HG03039 (cell line): Measurements from ENCODE around the gene GAPDHS.

ENCODE experiments used
- ATAC-seq: cut with Tn5 transposase; IDR thresholded peaks from one replicate; pipeline ENCODE4 v1.9.1; 2021; ENCODE audit warnings: mild to moderate bottlenecking, moderate library complexity; ENCODE audit not compliant: unreplicated experiment

Gene GAPDHS

DNA sequence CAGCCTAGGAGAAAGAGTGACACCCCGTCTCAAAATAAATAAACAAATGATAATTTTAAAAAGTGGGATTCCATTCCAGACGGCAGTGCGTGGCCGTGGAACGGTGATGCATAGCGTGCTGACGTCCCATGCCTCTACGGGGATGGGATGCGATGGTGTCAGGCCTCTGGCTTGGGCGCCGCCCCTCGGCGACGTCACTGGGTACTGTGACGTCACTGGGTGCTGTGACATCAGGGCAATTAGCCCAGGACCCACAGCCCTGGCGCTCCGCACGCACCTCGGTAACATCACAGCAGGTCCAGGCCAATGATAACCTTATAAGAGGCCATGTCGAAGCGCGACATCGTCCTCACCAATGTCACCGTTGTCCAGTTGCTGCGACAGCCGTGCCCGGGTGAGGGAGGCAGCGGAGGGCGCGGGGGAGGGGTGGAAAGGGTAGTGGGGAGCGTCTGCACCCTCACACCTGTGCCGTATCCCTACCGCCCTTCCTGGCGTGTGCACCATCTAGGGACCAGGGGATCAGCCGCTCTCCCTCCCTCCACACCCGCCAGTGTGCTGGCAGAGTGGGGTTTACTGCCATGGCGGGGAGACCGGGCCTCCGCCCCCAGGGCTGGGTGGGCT lies at the start of gene GAPDHS:
GAPDHS (plus strand) TSS at position 256 of the 621 bp plus-strand sequence; CDS start at position 328, 72 bp downstream.
- no peak for ATAC-seq

DNA sequence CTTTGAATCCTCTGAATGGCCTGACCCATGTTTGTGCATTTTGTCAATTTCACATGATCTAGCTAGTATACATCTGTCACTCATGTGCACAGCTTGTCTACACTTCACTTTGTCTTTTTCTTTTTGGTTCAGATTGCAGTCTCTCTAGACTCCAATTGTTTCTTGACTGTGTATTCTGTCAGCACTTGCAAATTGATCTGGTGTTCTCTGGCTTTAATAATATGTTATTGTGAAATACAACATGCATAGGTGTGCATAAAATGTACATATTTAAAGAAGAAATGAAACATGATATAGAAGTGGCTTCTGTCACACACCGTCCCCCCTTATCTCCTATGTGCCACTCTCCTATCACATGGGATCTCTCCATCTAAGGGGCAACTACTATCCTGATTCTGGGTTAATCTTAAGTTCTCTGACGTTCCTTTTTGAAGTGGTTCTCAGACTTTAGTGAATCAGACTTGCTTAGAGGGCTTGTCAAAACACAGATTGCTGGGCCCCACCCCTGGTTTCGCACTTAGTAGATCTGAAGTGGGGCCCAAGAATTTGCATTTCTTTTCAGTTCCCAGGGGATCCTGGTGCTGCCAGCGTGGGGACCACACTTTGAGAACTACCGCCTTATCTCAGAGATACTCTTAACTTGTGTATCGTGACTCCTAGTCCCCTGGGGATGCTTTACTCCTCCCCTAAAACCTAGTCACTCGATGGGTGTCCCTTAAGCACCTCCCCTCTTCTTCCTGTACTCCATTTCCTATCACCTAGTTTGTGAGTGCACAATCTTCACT lies 48.8 kb upstream of the GAPDHS start:
- ATAC-seq = no peak

DNA sequence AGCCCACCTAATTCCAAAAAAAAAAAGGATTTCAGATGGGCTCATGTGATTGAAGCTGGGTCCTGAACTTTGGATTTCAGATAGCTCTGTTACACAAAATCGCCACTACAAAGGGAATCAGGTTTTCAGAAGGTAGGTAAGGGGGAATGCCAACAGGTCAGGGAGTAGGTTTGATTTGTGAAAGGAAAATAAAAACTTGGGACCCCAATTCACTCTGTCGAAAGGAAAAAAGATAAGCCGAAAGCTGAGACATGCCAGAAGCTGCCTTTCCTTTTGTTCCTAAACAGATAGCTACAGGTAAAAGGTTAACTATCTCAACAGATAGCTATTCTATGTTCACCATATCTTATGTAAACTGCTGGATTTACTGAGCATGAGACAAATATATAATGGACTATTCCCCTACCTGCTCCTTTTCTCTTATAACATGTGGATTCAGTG lies 47.0 kb upstream of the GAPDHS start:
- no peak for ATAC-seq

DNA sequence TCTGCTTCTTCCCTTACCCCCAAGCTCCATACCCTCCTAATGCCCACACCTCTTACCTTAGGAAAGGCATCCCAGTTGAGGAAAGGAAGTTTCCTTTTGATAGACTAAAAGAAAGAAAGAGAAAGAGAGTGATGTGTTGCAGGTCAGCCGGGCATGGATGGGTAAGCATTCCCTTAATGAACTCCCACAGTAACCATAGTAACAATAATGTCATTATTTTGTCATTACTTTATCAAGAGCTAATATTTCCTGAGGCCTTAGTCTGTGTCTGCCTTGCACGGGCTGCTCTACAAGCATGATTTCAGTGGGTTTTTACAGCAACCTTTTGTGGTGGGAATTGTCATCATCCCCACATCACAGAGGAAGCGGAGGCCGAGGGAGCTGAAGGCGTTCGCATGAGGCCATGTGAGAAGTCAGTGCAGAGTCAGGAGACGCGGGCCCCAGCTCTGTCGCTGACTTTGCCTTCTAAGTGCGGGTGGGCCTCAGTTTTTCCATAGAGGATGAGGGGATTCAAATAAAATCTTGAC lies 45.5 kb upstream of the GAPDHS start:
- ATAC-seq = no peak

DNA sequence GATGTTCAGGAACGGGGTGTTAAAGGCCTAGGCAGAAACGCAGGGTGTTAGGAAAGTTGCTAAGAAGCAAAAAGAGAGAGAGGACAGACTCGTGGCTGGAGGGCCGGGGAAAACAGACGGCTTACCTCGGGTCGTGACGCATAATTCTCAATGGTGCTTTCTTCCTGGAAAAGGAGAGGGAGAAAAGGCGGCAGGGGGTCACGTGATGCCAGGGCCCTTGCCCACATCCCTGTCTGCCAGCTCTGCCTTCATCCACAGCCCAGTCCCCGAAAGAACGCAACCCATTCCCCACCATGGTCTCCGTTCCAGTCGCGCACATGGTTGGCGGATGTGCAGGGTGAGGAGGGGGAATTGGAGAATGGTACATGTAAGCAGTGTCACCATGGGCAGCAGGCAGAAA lies 44.6 kb upstream of the GAPDHS start:
- ATAC-seq = no peak

DNA sequence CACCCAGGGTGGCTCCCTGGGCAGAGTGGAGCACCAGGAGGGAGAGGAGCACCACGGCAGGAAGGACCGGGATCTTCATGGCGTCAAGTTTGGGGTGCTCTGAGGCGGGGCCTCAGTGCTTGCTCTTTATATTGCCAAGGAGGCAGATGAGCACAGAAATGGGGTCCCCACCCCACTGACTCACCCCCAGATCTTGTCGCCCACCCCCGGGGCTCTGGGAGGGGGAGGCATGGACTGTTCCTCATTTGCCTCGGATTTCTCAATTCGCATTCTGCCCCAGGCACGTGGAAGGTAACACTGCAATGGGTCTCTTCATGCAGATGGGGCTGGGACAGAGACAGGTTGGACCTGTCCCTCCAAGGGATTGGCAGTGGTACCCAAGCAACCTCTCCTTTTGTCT lies 42.9 kb upstream of the GAPDHS start, which contains the start of gene KRTDAP:
KRTDAP (minus strand) TSS at position 101 of the 400 bp plus-strand sequence; CDS start at position 79, 22 bp downstream.
- no peak for ATAC-seq

DNA sequence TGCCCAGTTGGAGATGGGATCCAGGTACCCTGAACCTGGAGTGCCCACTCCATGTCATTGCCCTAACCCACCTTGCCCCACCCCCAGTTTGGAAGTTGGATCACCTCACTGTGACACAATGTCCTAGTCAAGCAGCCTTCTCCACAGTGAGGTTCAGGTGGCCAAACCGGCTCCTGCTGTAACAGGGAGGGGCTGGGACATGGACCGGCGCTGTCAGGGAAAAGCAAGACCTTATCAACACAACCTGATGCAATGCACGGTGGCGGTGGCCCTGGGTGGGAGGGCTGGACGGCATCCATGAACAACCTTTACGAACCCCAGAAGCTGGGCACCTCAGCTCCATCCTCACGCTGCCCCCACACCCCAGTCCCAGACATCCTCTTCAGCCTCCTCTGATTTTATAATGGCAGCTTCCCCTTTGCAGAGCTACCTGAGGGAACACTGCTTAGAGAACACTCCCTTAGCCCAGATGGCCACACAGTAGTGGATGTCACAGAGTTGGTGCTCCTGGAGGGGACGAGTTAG lies 41.4 kb upstream of the GAPDHS start:
- ATAC-seq = no peak

DNA sequence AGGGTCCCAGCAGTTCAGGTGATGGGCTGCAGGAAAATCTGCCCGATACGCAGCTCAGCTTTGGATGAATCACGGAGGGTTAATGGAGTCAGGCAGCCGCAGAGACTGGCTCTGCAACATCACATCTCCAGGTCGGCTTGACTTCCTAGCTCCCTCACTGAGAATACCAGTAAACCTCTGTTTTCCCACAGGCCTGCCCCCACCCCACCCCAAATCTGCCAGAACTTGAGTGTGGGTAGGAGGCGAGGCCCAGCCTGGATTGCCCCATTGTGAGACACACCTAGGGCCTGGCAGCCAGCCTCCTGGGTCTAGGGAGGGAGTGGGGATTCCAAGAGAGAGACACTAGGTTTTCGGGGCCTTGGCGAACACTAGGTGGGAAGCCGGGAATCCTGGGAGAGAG lies 39.3 kb upstream of the GAPDHS start:
- ATAC-seq = no peak

DNA sequence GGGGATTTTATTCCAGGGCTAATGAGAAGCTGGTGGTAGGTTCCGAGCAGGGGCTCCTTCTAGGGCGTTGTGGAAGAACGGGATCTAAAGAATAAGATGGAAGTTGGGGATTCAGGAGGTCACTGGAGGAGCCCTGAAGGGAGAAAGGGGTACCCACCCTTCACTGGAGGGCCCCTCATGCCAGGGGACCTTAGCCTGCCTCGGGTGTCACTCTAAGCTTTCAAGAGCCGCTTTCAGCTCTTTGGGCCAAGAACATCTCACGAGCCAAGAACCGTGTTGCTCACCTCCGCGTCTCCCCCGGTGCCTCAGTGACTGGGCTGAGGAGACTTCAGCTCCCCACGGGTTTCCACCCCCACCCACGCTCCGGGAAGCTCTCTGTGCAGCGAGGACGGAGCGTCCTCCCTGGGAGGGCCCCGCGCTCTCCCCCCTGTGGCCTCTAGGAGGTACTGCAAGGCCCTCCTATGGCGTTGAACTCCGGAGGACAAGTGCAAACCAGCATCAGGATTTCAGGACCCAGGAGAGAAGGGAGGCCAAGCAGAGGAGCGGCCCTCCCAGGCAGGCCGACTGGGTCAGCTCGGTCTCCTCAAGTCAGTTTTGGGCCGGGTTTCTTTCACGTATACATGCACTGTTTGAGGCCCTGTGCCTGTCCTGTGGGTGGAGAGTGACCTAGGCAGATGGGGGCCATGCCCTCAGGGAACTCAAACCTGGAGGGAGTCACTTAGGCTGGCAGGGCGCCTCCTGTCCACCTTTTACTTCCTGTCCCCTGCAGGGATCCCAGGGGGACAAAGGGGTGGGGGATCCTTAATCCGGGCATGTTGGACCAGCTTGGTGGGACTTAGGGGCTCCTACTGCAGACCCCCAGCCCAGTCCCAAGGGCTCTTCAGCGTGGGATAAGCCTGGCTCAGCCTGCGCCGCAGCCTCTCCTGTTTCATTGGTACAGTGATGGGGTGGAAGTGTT lies 37.9 kb upstream of the GAPDHS start:
- no peak for ATAC-seq

DNA sequence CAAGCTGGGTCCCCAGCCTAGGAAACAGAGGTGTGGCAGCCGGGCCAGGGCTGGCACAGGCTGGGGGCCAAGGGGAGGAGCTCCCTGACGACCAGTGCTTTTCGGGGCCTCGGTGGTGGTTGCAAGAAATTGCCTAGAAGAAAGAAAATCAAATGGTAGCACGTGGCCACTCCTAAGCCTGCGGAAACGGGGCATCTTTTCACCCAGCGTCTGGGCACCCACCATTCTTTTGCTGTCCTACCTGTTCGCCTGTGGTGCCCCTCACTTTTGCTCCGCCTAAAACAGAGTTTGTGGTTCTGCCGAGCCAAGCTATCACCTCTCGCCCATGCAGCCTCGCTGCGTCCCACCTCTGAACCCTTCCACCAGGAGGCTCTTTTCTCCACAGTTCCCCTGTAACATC lies 35.9 kb upstream of the GAPDHS start:
- no peak for ATAC-seq

DNA sequence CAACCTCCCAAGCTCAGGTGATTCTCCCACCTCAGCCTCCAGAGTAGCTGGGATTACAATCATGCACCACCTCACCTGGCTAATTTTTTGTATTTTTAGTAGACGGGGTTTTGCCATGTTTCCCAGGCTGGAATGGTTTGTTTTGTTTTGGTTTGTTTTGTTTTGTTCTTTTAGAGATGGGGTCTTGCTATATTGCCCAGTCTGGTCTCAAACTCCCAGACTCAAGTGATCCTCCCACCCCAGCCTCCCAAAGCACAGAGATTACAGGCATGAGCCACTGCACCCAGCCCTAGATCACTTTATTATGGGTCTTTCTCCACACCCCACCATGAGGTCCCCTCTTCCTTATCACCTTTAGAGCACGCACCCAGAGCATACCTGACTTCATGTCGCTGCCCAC lies 35.0 kb upstream of the GAPDHS start:
- no peak for ATAC-seq

DNA sequence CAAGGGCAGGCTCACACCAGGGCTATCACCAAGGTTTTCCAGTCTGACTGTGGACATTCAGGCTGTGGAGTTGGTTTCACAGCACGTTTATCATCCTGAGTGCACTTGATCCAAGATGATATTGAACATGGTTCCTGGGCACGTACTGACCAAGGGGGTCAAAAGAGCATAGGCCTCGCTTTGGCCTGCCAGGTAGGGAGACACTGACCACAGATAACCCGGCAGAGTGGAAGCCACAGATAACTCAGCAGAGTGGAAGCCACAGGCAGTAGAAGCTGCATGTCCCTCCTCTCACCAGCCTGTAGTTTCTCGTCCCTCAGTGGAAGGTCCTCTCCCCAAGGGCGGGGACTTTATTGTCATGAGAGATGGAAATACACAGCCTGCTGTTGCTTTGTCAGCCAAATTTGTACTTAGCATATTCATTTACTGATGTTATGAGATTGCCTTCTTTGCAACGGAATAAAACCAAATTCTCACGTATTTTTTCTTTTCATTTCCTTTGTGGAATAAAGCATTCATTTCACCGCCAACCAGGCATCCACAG lies 34.2 kb upstream of the GAPDHS start:
- ATAC-seq = no peak

DNA sequence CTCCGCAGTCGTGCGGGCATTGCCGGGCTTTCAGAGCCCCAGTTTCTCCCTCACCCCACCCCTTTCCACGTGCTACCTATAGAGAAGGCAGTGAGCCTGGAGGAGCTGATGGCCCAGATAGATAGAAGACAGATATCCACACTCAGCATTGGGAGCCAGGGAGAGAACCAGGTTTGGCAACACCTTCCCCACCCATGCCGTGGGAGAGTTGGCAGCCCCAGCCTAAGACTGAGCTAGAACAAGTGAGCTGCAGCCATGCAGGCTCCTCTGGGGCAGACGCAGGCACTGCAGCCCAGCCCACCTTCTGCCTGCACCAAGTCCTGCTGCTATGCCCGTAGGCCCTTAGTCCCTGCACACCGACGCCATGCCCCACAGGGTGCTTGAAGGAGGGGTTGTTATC lies 32.6 kb upstream of the GAPDHS start:
- ATAC-seq = no peak

DNA sequence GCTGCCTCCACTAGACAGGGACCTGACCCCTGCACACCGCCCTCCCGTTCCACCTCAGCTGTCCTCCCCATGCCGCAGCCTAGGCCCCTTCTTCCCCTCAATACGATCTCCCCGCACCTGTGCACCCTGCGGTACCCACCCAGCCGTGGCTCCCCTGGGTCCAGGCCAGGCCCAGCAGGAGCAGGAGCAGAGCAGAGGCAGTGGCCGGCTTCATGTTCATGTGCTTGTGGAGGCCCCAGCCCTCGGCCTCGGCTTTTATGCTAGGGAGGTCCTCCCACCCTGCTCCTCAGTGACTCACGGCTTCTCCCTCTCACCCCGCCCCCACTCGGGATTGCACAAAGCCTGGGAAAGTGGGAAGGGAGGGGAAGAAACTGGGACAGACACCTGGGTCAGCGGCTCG lies 31.6 kb upstream of the GAPDHS start:
- ATAC-seq = no peak

DNA sequence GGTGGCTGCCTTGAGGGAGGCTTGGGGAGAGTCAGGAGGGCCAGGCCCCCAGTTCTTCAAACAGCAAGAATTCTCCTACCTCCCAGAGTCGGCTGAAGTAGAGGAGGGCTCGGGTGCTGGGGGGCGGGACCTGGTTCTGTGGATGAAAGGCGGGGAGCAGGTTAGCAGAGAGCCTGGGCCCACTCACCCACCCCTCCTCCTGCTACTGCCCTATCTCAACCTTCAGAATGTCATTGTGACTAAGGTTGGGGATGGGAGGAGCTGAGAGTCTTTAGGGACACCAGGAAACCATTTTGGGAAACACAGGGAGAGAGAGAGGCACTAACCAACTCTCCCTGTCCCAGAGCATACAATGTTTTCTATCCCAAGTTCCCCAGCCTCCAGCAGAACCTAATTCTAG lies 30.5 kb upstream of the GAPDHS start:
- no peak for ATAC-seq

DNA sequence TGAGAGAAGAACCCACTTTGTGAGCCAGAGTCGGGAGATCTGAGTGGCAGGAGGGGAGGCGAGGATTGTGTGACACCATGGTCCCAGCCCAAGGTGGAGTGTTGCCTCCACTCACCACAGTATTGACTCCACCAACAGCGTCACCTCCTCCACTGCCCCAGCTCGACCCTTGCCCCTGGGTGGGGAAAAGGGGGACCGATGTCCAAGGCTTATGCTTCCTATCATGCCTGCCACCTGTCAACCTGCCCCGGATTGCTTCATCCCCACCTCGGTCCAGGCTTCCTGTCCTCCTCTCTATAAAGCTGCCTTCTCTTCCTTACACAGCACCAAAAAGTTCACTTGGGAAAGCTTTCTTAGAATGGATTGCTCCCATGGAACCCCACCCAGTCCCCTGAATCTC lies 27.2 kb upstream of the GAPDHS start:
- ATAC-seq = no peak

DNA sequence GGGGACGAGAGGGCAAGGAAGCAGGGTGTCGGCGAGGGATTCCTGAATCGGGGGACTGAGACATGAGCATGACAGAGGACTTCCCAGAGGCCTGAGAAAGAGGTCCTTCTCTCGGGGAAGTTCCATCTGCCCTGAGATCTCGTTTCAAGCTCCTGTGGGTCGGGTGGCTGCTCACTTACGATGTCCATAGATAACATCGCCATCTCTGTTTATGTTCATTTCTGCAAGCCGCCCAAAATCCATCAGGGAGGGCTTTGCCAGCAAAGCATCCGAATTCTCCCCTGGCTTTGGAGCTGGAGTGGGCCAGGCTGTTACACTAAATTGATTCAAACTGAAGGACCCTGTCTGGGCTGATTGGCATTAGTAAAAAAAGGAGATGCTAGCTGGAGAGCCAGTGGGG lies 25.7 kb upstream of the GAPDHS start:
- ATAC-seq = no peak

DNA sequence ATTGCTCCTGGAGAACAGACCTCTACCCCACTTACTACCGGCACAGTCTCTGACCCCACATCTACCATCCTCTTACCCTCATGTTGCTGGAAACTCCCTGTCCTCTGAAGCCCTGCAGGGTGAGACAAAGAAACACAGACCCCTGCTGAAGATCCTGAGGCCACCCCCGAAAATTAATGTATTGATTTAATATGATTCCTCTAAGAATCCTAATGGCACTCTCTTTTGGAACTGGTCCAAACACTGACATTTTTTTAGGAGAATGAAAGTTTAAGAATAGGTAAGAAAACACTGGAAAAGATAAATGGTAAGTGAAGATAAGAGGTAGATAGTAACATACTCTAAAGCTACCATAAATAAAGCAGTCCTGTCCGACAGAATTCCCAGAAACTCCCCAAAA lies 25.1 kb upstream of the GAPDHS start:
- no peak for ATAC-seq

DNA sequence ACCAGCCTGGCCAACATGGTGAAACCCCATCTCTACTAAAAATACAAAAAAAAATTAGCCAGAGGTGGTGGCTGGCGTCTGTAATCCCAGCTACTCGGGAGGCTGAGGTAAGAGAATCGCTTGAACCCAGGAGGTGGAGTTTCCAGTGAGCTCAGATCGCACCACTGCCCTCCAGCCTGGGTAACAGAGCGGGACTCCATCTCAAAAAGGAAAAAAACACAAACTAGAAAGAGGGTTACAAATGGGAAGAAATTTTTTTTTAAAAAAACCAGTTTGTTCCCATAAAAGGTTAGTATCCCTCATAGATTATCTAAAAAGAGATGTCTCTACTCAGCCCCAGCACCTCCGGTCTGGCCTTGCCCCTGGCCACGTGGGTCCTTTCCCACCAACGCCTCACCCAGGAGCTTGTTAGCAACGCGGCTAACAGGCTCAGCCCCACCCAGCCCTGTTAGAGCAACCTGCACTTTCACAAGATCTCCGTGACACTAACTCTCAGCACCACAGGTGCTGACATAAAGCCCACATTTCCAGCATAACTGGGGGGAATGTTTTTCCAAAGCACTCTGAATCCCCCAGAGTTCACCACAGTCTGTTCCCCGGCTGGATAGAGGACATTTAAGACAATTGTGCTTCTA lies 24.1 kb upstream of the GAPDHS start:
- ATAC-seq = no peak
